Stimulated activated CD4-positive, alpha-beta T cell treated with anti-CD3 and anti-CD28 coated beads, Interleukin-1b, Interleukin-23, amount 100 ng/mL, for 24 hours (primary cell): ENCODE data around the gene HOXA9.
A peak's percentile ranks its signal among the peaks of the same experiment; 100 is the strongest.

Source experiments
- DNase-seq, 4 experiments: peaks; one replicate each; pipeline ENCODE4 v3.0.0-alpha.2; 2020; ENCODE audit warnings: low read depth in 4 of 4, low spot score in 1 of 4

Gene HOXA9

GRCh38 chr7:27155816-27156507 is 9.4 kb downstream of the HOXA9 start:
- DNase-seq: no peak

GRCh38 chr7:27154901-27155815 is 10.2 kb downstream of the HOXA9 start:
- DNase-seq: no peak

DNA sequence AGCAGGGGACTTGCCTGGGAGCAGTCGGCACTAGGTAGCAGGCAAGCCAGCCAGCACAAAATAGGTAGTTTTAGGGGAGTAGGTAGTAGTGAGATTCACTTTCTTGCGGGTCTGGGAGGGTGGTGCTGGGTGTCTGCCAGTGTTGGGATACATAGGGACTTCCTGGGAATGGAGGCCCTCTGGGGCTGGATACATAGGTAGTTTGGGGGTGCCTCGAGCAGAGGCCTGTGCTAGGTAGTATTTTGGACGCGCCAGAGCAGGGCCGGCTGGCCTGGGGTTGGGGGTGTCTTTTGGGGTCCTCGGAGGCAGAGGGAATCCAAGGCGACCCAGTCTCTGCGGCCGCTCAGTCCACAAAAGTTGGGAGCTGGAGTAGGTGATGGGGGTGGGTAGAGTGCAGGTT is 11.0 kb downstream of the HOXA9 start:
- DNase-seq: no peak

DNA sequence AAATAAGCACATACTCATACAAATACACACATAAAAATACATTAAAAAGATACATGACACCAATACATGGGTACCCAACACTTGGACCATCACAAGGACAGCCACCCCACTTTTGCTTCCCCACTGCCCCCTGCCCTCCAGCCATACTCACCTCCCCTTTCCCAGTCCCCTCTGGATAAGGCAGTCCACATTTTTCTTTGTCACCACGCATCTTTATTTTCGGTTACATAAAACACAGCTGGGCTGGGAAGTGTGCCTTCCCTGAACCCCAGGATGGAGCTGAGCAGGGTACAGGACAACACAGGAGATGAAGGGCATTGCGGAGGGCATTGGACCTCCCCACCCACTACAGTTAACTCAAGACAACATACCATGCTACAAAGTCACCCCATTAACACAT is 11.8 kb downstream of the HOXA9 start:
- no peak for DNase-seq

DNA sequence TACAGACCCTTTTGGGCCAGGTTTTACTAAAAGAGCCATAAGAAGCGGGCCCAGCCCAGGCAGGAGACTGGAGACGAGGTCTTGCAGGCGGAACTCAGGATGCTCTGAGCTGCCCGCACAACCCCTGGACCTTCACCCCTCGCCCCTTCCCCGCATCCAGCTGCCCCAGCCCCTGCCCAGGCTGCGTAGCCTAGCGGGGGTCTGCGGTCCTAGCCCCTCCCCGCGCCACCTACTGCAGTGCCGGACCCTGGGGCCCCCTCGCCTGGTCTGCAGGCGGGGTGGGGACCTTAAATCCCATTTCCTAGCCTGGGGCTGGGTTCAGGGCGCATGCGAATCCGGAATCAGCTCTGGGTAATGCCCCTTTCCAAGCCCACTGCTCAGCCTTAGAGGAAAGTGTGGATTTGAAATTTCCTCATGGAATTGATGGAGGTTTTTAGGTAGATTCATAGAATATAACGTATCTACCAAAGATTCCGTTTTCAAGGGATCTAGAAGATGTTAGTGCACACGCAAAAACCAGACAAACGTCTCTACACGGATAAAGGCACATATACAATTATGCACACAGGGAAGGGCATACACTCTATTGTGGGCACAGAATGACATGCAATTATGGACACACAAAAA is 12.4 kb downstream of the HOXA9 start:
- DNase-seq: no peak

DNA sequence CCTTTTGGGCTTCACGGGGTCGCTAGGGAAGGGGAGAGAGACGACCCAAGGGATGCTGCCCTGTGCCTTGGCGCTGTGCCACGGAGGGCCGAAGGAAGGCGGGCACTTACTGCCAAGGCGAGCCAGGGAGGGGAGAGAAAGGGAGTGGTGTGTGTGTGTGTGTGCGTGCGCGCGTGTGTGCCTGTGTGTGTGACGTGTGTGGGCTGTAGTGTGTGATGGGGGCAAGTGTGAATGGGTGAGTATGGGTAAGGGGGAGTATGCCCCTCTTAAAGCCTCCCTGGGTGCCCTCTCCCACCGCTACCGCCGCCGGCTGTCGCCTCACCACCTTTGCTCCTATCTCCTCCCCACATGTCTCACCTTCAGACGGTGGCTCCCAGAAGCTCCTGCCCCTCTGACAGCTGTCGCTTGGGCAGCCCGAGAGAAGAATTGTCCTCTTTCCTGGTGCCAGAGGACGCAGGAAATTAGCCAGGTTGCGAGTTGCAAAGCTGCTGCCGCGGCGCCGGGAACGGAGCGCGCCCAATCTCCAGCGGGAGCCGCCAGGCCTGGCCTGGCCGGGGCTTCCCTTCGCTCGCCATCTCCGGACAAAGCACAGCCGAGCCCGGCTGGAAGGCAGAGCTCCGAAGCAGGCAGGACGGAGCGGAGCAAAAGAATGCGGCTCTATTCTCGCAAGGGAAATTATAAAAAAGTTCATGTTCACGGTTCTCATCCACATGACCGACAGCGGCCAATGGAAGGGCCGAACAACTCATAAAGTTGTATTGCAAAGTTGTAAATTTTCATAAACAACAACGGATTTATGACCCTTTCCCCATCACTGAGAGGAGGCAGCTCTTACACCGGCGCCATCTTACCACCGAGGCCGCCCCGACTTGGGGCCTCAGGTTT is 13.2 kb downstream of the HOXA9 start, which contains the start of gene HOXA3:
HOXA3 (minus strand) TSS at position 653 of the 885 bp plus-strand sequence. CDS start 41,943 bp downstream, outside the sequence.
- no peak for DNase-seq

- DNase-seq: no peak
These were observed 13.9 kb downstream of the HOXA9 start for GRCh38 chr7:27151341-27151930.

- DNase-seq: peak in 2 of 4 experiments; percentile 41 to 46
These were observed 14.6 kb downstream of the HOXA9 start for GRCh38 chr7:27150568-27151340.

GRCh38 chr7:27149842-27150567 is 15.3 kb downstream of the HOXA9 start:
- DNase-seq: no peak

- no peak for DNase-seq
These were observed 16.3 kb downstream of the HOXA9 start for GRCh38 chr7:27148756-27149641.

GRCh38 chr7:27148031-27148755 is 17.1 kb downstream of the HOXA9 start:
- no peak for DNase-seq

DNA sequence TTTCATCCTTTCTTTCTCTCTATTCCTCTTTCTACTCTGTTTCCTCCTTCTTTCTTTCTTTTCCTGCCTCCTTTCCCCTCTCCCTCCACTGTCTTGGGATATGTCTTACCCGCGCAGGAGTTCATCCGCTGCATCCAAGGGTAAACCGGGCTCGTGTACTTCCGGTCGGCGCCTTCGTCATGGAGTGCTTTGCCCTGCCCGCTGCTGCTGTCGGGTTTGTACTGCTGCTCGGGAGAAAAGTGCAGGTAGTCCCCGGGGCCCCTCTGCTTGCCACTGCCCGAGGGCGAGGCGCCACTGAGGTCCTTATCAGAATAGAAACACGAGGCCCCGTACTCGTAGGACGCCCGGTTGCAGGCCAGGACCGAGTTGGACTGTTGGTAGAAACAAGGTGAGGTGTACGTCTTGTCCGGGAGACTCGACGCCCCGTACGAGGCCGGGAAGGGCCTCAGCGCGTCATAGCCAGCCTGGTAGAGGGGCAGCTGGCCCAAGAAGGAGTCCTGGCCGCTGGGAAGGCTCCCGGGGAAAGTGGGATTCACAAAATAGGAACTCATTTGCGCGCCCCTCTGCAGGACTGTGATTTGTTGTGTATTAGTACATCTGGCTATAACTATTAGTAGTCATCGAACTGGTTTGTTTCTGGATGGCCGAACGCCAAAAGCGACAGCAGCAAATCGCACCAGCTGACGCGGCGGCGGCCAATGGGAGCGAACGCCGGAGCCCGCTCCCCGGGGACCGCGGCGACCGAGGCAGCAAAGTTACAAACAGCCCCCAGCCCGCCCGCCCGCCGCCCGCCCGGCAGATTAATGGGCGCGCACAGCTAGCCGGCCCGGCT is 17.9 kb downstream of the HOXA9 start, which contains the start of gene HOXA6:
HOXA6 (minus strand) TSS at position 576 of the 832 bp plus-strand sequence; CDS start at position 551, 25 bp downstream.
- no peak for DNase-seq

DNA sequence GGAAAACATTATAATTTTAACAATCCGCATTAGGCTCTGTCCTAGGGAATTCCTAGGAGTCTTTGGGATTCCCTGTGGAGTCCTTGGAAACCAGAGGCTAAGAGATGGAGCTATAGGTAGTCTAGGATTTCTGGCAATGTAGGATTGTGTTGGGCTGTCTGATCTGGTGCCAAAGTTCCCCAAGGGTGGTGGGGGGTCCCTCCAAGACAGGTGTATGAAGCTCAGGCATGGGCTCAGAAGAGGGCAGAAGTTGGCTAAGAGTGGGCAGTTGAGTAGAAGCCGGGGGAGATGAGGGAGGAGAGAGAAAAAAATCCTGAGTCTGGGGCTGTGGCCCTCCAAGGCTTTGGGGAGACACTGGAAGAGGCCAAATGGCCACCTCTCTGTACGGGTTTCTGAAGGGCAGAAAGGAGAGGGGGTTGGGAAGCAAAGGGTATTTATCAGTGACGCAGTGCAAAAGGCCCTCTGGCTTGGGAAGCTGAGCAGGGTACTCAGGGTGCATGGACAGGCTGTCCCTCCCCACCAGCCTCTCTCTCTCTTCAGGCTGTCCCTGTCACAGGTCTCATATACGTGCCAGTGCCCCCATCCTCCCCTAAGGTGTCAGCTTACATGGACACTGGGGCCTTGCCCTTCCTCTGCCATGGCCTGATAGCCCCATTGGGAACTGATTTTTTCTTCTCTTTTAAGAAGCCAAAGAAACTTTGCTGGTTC is 18.7 kb downstream of the HOXA9 start:
- DNase-seq: no peak

- no peak for DNase-seq
These were observed 19.4 kb downstream of the HOXA9 start for GRCh38 chr7:27145914-27146412.

DNA sequence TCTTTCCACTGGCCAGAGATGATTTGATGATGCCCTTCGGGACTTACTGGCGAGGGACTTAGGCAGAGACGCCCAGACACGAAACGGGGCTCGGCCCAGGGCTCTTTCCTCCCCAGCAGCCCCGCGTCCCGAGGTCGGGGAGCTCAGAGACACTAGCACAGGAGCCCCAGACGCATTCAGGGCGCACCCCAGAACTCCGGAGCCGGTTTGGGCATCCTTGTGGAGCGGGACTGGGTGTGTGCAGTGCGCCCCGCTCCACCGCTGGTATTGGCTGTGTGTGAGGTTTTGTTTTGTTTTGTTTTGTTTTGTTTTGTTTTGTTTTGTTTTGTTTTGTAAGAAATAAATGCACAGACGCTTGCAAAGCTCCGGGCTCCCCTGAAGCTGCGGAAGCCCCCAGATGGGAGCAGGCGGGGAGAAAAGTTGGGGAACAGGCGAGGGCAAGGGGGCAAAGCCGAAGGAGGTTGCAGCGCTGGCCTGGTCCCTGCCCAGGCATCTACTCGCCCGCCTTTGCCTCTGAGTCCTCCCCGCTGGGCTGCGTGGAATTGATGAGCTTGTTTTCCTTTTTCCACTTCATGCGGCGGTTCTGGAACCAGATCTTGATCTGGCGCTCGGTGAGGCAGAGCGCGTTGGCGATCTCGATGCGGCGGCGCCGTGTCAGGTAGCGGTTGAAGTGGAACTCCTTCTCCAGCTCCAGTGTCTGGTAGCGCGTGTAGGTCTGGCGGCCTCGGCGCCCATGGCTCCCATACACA is 20.0 kb downstream of the HOXA9 start:
- DNase-seq: no peak
